Calu3 (cell line): Measurements from ENCODE around the gene RPN2. TPM values are rescaled to one million over a fixed set of nuclear protein-coding genes. Genes with fewer than 3 reads are reported as not detected.

ENCODE experiments used
- BruUV-seq: library from RNA; stranded (reverse); fragments of 400-500 nt; replicated peaks from 2 replicates; lab custom pipeline; 2021; lab: Mats Ljungman, UMichigan
- CTCF ChIA-PET: fragments of 300-600 bp; sonication (Branson Sonifier 250); formaldehyde crosslinking; loops from one replicate; lab custom pipeline; 2022; ENCODE audit warnings: antibody characterized with exemption; lab: Charles Lee
- DNase-seq: peaks from one replicate; pipeline ENCODE4 v3.0.0; 2022
- H3K27ac Mint-ChIP-seq: one replicate; pipeline ENCODE4 v1.8.0; 2022; ENCODE audit warnings: mixed read lengths; ENCODE audit not compliant: unreplicated experiment
- H3K27me3 Mint-ChIP-seq: one replicate; pipeline ENCODE4 v1.8.0; 2022; ENCODE audit warnings: mixed read lengths; ENCODE audit not compliant: unreplicated experiment
- H3K36me3 Mint-ChIP-seq: one replicate; pipeline ENCODE4 v1.8.0; 2022; ENCODE audit warnings: mild to moderate bottlenecking, moderate library complexity, mixed read lengths; ENCODE audit not compliant: insufficient read depth, unreplicated experiment
- H3K4me1 Mint-ChIP-seq: one replicate; pipeline ENCODE4 v1.8.0; 2022; ENCODE audit warnings: mild to moderate bottlenecking, low read depth, mixed read lengths; ENCODE audit not compliant: unreplicated experiment
- H3K4me3 Mint-ChIP-seq: one replicate; pipeline ENCODE4 v1.8.0; 2022; ENCODE audit warnings: mild to moderate bottlenecking, low read depth, moderate library complexity, mixed read lengths; ENCODE audit not compliant: unreplicated experiment
- H3K9me3 Mint-ChIP-seq: one replicate; pipeline ENCODE4 v1.8.0; 2022; ENCODE audit warnings: low read depth, mixed read lengths; ENCODE audit not compliant: unreplicated experiment
- intact Hi-C: fragments of 100-400 bp; cut with micrococcal nuclease; formaldehyde crosslinking; loops from one replicate; pipeline ENCODE4 v1.10.0; 2022; ENCODE audit not compliant: unreplicated experiment
- total RNA-seq: library from RNA; stranded (reverse); gene quantifications from 2 replicates; pipeline ENCODE4 v1.2.3, GENCODE V29; 2022
- TF ChIP-seq, protein P1 (sequence below): fragments of 200-600 bp; IDR thresholded peaks from one replicate; pipeline ENCODE4 v1.8.0; 2022; ENCODE audit warnings: antibody characterized with exemption; ENCODE audit not compliant: unreplicated experiment

Gene RPN2
- total RNA-seq, 1 experiment from 2014 or later: 522 TPM

- no peaks in the 10 kb centered on the region for H3K4me1 Mint-ChIP-seq
- peaks cover 70% of the 10 kb centered on the region for H3K27me3 Mint-ChIP-seq
- no peak overlapping the region for H3K27ac Mint-ChIP-seq
- H3K4me3 Mint-ChIP-seq: no peak overlapping the region
- intact Hi-C loops: no loop called here
- no TSS peak for BruUV-seq
- no peaks in the 10 kb centered on the region for H3K9me3 Mint-ChIP-seq
- no peak for DNase-seq
- H3K36me3 Mint-ChIP-seq: no peaks in the 10 kb centered on the region
- CTCF ChIA-PET: no interaction called here
- TF ChIP-seq, protein P1, sequence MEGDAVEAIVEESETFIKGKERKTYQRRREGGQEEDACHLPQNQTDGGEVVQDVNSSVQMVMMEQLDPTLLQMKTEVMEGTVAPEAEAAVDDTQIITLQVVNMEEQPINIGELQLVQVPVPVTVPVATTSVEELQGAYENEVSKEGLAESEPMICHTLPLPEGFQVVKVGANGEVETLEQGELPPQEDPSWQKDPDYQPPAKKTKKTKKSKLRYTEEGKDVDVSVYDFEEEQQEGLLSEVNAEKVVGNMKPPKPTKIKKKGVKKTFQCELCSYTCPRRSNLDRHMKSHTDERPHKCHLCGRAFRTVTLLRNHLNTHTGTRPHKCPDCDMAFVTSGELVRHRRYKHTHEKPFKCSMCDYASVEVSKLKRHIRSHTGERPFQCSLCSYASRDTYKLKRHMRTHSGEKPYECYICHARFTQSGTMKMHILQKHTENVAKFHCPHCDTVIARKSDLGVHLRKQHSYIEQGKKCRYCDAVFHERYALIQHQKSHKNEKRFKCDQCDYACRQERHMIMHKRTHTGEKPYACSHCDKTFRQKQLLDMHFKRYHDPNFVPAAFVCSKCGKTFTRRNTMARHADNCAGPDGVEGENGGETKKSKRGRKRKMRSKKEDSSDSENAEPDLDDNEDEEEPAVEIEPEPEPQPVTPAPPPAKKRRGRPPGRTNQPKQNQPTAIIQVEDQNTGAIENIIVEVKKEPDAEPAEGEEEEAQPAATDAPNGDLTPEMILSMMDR: no peak
Measured at GRCh38 chr20:37160683-37161082, 18.4 kb upstream of the RPN2 start.

- no TSS peak for BruUV-seq
- TF ChIP-seq, protein P1: no peak
- CTCF ChIA-PET: interaction anchor here (1.4 kb wide), 1 partner anchor 34 kb away, joined by 3 read pairs; no protein-coding TSS in a partner anchor
- Mint-ChIP-seq H3K27me3 (peaks cover 70% of the 10 kb centered on the region), H3K27ac (no peak overlapping the region), H3K9me3 (no peaks in the 10 kb centered on the region), H3K4me1 (no peaks in the 10 kb centered on the region), H3K36me3 (no peaks in the 10 kb centered on the region), H3K4me3 (no peak overlapping the region)
- no peak for DNase-seq
- intact Hi-C loops: no loop called here
Measured at GRCh38 chr20:37161830-37162549, 17.1 kb upstream of the RPN2 start.

DNA sequence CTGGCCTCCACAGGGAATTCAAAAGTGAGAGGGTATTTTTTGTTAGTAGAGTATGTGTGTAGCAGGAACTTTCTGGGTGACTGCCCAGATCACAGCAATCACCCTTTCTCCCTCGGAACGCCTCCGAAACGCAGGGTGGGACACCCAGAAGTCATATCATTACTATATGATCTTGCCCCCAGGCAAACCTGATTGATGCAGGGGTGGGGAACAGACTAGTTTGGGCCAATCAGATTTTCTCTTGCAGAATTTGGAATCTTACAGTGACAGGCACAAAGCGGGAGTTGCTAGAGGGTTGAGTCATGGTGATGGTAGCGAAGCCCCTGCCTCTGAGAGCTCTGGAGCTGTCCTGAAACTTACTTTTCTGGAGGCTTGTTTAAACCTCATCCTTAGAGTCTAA, 16.5 kb upstream of the RPN2 start:
- Mint-ChIP-seq H3K27ac (no peak overlapping the region), H3K9me3 (no peaks in the 10 kb centered on the region), H3K4me1 (no peaks in the 10 kb centered on the region), H3K4me3 (no peak overlapping the region), H3K27me3 (peaks cover 70% of the 10 kb centered on the region), H3K36me3 (no peaks in the 10 kb centered on the region)
- intact Hi-C loops: no loop called here
- no TSS peak for BruUV-seq
- TF ChIP-seq, protein P1: no peak
- no peak for DNase-seq
- CTCF ChIA-PET: no interaction called here

DNA sequence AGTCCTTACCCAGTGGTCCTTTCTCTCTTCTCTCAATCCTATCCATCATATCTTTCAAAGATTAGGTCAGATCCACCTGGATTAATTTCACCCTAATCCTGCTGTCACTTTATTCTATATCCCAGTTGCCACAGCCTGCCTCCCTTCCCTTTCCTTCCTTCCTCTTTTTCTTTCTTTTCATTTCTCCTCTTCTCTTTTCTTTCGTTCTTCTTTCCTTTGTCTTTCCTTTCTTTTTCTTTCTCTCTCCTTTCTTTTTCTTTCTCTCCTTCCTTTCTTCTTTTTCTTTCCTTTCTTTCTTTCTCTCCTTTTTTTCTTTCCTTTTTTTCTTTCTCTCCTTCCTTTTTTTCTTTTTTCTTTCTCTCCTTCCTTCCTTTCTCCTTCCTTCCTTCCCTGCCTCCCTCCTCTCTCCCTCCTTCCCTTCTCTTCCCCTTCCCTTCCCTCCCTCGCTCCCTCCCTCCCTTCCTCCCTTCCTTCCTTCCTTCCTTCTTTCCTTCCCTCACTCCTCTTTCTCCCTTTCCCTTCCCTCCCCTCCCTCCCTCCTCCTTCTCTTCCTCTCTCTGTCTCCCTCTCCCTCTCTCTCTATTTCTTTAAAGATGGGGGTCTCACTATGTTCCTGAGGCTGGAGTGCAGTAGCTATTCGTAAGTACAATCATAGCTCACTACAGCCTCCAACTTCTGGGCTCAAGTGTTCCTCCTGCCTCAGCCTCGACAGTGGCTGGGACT, 15.1 kb upstream of the RPN2 start:
- H3K9me3 Mint-ChIP-seq: no peaks in the 10 kb centered on the region
- H3K27me3 Mint-ChIP-seq: peaks cover 56% of the 10 kb centered on the region
- TF ChIP-seq, protein P1: no peak
- no peak overlapping the region for H3K27ac Mint-ChIP-seq
- no peaks in the 10 kb centered on the region for H3K4me1 Mint-ChIP-seq
- H3K36me3 Mint-ChIP-seq: no peaks in the 10 kb centered on the region
- BruUV-seq: no TSS peak
- no peak overlapping the region for H3K4me3 Mint-ChIP-seq
- CTCF ChIA-PET: no interaction called here
- no peak for DNase-seq
- intact Hi-C loops: no loop called here
